T follicular helper cell (primary cell): ENCODE measurements around the gene KLF16.

ENCODE experiments used
- DNase-seq: peaks from one replicate; pipeline ENCODE4 v3.0.0-alpha.2; 2020; ENCODE audit warnings: low read depth

Gene KLF16

GRCh38 chr19:1855040-1855827 is 8.1 kb downstream of the KLF16 start:
- DNase-seq = peak; percentile 56

GRCh38 chr19:1854542-1855039 is 8.8 kb downstream of the KLF16 start:
- no peak for DNase-seq

- DNase-seq = no peak
These were observed 9.3 kb downstream of the KLF16 start for GRCh38 chr19:1854039-1854541.

- peak; percentile 77 for DNase-seq
These were observed 9.9 kb downstream of the KLF16 start for GRCh38 chr19:1853295-1854038.

- DNase-seq = no peak
These were observed 10.7 kb downstream of the KLF16 start for GRCh38 chr19:1852581-1853128.

GRCh38 chr19:1851654-1852580 is 11.5 kb downstream of the KLF16 start:
- peak; percentile 70 for DNase-seq

- DNase-seq = no peak
These were observed 12.3 kb downstream of the KLF16 start for GRCh38 chr19:1850809-1851653.

- DNase-seq = no peak
These were observed 13.4 kb downstream of the KLF16 start for GRCh38 chr19:1849886-1850398.

- no peak for DNase-seq
These were observed 14.3 kb downstream of the KLF16 start for GRCh38 chr19:1849132-1849474.

- DNase-seq = peak; percentile 98
These were observed 14.8 kb downstream of the KLF16 start, which contains the start of gene REXO1 for GRCh38 chr19:1848399-1849131. Gene REXO1 (minus strand): TSS chr19:1848483. CDS start chr19:1848358, 125 bp downstream.

- no peak for DNase-seq
These were observed 15.5 kb downstream of the KLF16 start for GRCh38 chr19:1847684-1848398.

GRCh38 chr19:1847348-1847683 is 16.1 kb downstream of the KLF16 start:
- no peak for DNase-seq

GRCh38 chr19:1846517-1847204 is 16.7 kb downstream of the KLF16 start:
- no peak for DNase-seq

- DNase-seq = no peak
These were observed 17.7 kb downstream of the KLF16 start for GRCh38 chr19:1845642-1846041.

- no peak for DNase-seq
These were observed 18.3 kb downstream of the KLF16 start for GRCh38 chr19:1845125-1845515.

- no peak for DNase-seq
These were observed 18.8 kb downstream of the KLF16 start for GRCh38 chr19:1844513-1845124.

GRCh38 chr19:1843646-1844394 is 19.6 kb downstream of the KLF16 start:
- DNase-seq = no peak
